B cell (primary cell): ENCODE data around the gene DNAH11. TPM values are rescaled to one million over a fixed set of nuclear protein-coding genes. Genes with fewer than 3 reads are reported as not detected.

Source experiments
- ATAC-seq: fragments of 200-7000 bp; cut with Tn5 transposase; one replicate; pipeline ENCODE4 v1.10.0; 2021; ENCODE audit warnings: low read depth, mild to moderate bottlenecking, moderate number of reproducible peaks, moderate library complexity
- CTCF ChIA-PET: fragments of 350-600 bp; sonication (Branson Sonifier 250); formaldehyde crosslinking; loops from one replicate; lab custom pipeline; 2021; ENCODE audit warnings: antibody characterized with exemption, inconsistent platforms; lab: Charles Lee
- POLR2A ChIA-PET: fragments of 350-600 bp; sonication (Branson Sonifier 250); formaldehyde crosslinking; loops from one replicate; lab custom pipeline; 2021; ENCODE audit warnings: antibody characterized with exemption; lab: Charles Lee
- DNase-seq: peaks from one replicate; pipeline ENCODE4 v3.0.0; 2013
- H2AFZ ChIP-seq: 2 replicates; pipeline ENCODE4 v1.6.1; 2012; ENCODE audit warnings: mild to moderate bottlenecking, low read depth, low read length; ENCODE audit not compliant: insufficient read depth, poor library complexity, severe bottlenecking
- H3K27ac ChIP-seq, 2 donors: 1 replicate in 1 of 2; 2 replicates in 1 of 2; pipeline ENCODE4 v1.5.1; 2012 to 2013; ENCODE audit warnings: low read length in 2 of 2, mild to moderate bottlenecking in 2 of 2, moderate library complexity in 1 of 2
- H3K27me3 ChIP-seq, 4 experiments: fragments of 200-600 bp in 1 of 4; sonication (generic) in 1 of 4; replicated peaks in 1 of 4; 1 replicate in 2 of 4; 2 replicates in 2 of 4; pipeline versions ENCODE4 v1.6.1 to v1.7.0; 2013 to 2016; ENCODE audit warnings: low read length in 3 of 4, mild to moderate bottlenecking in 2 of 4, mixed read lengths in 1 of 4, moderate library complexity in 1 of 4; ENCODE audit not compliant: insufficient read depth in 4 of 4, control insufficient read depth in 3 of 4; ENCODE audit errors: control extremely low read depth in 1 of 4
- H3K36me3 ChIP-seq, 2 experiments: replicated peaks in 1 of 2; 1 replicate in 1 of 2; 2 replicates in 1 of 2; pipeline versions ENCODE4 v1.6.1 to v1.7.1; 2013; ENCODE audit warnings: low read length in 1 of 2; ENCODE audit not compliant: insufficient read depth in 2 of 2, control insufficient read depth in 1 of 2; ENCODE audit errors: control extremely low read depth in 1 of 2, extremely low read depth in 1 of 2
- H3K4me1 ChIP-seq, 2 donors: fragments of 200-600 bp in 1 of 2; sonication (generic) in 1 of 2; 1 replicate in 1 of 2; 2 replicates in 1 of 2; pipeline versions ENCODE4 v1.5.1 to v1.6.1; 2013 to 2017; ENCODE audit warnings: low read length in 2 of 2; ENCODE audit not compliant: control insufficient read depth in 2 of 2, insufficient read depth in 2 of 2
- H3K4me2 ChIP-seq: replicated peaks from 2 replicates; pipeline ENCODE3; 2012; ENCODE audit warnings: mild to moderate bottlenecking, low read depth, low read length; ENCODE audit not compliant: poor library complexity, severe bottlenecking
- H3K4me3 ChIP-seq, 5 experiments: fragments of 200-600 bp in 1 of 5; sonication (generic) in 1 of 5; 1 replicate in 3 of 5; 2 replicates in 2 of 5; pipeline versions ENCODE4 v1.5.1 to v1.7.0; 2011 to 2016; ENCODE audit warnings: low read length in 4 of 5, mild to moderate bottlenecking in 4 of 5, low read depth in 2 of 5, control low read depth in 1 of 5, moderate library complexity in 1 of 5; ENCODE audit not compliant: insufficient read depth in 1 of 5; ENCODE audit errors: control extremely low read depth in 1 of 5, extremely low read depth in 1 of 5
- H3K79me2 ChIP-seq: fragments of 200-600 bp; sonication (generic); one replicate; pipeline ENCODE4 v1.6.0; 2016; ENCODE audit warnings: low read length; ENCODE audit not compliant: control insufficient read depth, insufficient read depth
- H3K9ac ChIP-seq: fragments of 200-600 bp; sonication (generic); 2 replicates; pipeline ENCODE4 v1.6.1; 2017; ENCODE audit warnings: mild to moderate bottlenecking, low read length, moderate library complexity
- H3K9me3 ChIP-seq, 3 donors: one replicate each; pipeline versions ENCODE4 v1.6.1 to v1.7.1; 2013; ENCODE audit warnings: low read length in 2 of 3; ENCODE audit not compliant: control insufficient read depth in 2 of 3, insufficient read depth in 1 of 3; ENCODE audit errors: control extremely low read depth in 1 of 3
- H4K20me1 ChIP-seq: 2 replicates; pipeline ENCODE4 v1.6.0; 2012; ENCODE audit warnings: mild to moderate bottlenecking, low read length; ENCODE audit not compliant: insufficient read depth, control insufficient read depth, poor library complexity, severe bottlenecking
- H3K27ac Mint-ChIP-seq: one replicate; pipeline ENCODE4 v1.8.0; 2021; ENCODE audit warnings: mixed read lengths
- H3K27me3 Mint-ChIP-seq: one replicate; pipeline ENCODE4 v1.8.0; 2021; ENCODE audit warnings: mixed read lengths
- H3K4me1 Mint-ChIP-seq: one replicate; pipeline ENCODE4 v1.8.0; 2021; ENCODE audit warnings: mixed read lengths
- H3K4me3 Mint-ChIP-seq: one replicate; pipeline ENCODE4 v1.8.0; 2021; ENCODE audit warnings: mixed read lengths
- H3K9me3 Mint-ChIP-seq: one replicate; pipeline ENCODE4 v1.8.0; 2022; ENCODE audit warnings: mixed read lengths; ENCODE audit not compliant: insufficient read depth
- EZH2 ChIP-seq: IDR thresholded peaks from 2 replicates; pipeline ENCODE4 v1.6.1; 2012; ENCODE audit warnings: borderline replicate concordance, low read depth, mild to moderate bottlenecking, moderate library complexity, low read length; ENCODE audit not compliant: insufficient read depth, poor library complexity, severe bottlenecking
- WGBS: methylation state at CpG from one replicate; pipeline ENCODE4 v1.1.5; 2013; ENCODE audit warnings: missing lambda C conversion rate; ENCODE audit not compliant: insufficient coverage; 5-methylcytosine and 5-hydroxymethylcytosine counted together
- intact Hi-C: fragments of 100-400 bp; cut with micrococcal nuclease; formaldehyde crosslinking; loops from one replicate; pipeline ENCODE4 v1.10.0; 2022
- polyA plus RNA-seq: library from polyadenylated mRNA; depleted of rRNA; stranded (reverse); fragments of >200 nt; gene quantifications from 2 replicates; pipeline ENCODE4 v1.2.3, GENCODE V29; 2012
- total RNA-seq, 2 donors: library from RNA; stranded (reverse); fragments of 120-200 nt in 1 of 2; gene quantifications; 1 replicate in 1 of 2; 2 replicates in 1 of 2; pipeline versions ENCODE4 v1.2.3 to v1.2.4, GENCODE V29; 2013 to 2022
- TF ChIP-seq, protein P1 (sequence below): fragments of 200-600 bp; IDR thresholded peaks from one replicate; pipeline ENCODE4 v1.8.0; 2022; ENCODE audit warnings: antibody characterized with exemption, mild to moderate bottlenecking

Gene DNAH11
- total and polyA plus RNA-seq, 2 donors (not counting 1 experiment from before 2014, with no cell fraction given) = not detected

DNA sequence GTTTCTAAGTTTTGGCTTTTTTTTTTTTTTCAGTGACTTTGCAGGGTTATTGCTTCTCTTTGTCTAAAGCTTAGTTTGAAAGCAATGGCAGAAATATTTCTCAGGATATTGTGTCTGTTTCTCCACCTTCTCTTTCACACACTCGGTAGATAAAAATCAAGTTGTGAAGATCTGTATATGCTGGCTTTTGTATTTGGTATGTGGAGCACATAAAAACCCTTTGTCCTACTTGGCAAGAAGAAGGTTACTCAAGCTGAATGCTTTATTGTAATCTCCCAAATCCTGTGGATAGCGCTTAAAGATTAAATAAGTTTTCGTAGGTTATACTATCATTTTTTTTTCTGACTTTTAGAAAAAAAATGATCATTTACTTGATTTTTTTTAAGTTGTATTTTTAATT is 230.5 kb downstream of the DNAH11 start:
- ChIA-PET POLR2A (no interaction called here), CTCF (interaction anchor here (0.6 kb wide), 1 partner anchor 518 kb away, joined by 3 read pairs; no protein-coding TSS in a partner anchor)
- no peaks in the 10 kb centered on the region for H3K36me3 ChIP-seq
- no peak for ATAC-seq
- H2AFZ ChIP-seq = no peak overlapping the region
- TF ChIP-seq EZH2 = no peak
- TF ChIP-seq, protein P1, sequence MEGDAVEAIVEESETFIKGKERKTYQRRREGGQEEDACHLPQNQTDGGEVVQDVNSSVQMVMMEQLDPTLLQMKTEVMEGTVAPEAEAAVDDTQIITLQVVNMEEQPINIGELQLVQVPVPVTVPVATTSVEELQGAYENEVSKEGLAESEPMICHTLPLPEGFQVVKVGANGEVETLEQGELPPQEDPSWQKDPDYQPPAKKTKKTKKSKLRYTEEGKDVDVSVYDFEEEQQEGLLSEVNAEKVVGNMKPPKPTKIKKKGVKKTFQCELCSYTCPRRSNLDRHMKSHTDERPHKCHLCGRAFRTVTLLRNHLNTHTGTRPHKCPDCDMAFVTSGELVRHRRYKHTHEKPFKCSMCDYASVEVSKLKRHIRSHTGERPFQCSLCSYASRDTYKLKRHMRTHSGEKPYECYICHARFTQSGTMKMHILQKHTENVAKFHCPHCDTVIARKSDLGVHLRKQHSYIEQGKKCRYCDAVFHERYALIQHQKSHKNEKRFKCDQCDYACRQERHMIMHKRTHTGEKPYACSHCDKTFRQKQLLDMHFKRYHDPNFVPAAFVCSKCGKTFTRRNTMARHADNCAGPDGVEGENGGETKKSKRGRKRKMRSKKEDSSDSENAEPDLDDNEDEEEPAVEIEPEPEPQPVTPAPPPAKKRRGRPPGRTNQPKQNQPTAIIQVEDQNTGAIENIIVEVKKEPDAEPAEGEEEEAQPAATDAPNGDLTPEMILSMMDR = no peak
- H3K4me3 ChIP-seq = no peak overlapping the region
- no peak overlapping the region for H3K27ac ChIP-seq
- H3K4me2 ChIP-seq = no peak overlapping the region
- H3K9me3 Mint-ChIP-seq = no peaks in the 10 kb centered on the region
- no peaks in the 10 kb centered on the region for H3K9me3 ChIP-seq
- no peak overlapping the region for H3K4me3 Mint-ChIP-seq
- H3K79me2 ChIP-seq = no peaks in the 10 kb centered on the region
- no peak overlapping the region for H3K27ac Mint-ChIP-seq
- no CpG with 5 or more reads among the region's 3 CpGs for WGBS
- H3K9ac ChIP-seq = no peak overlapping the region
- intact Hi-C loops = no loop called here
- no peak for DNase-seq
- H3K27me3 Mint-ChIP-seq = peaks cover 25% of the 10 kb centered on the region
- H4K20me1 ChIP-seq = no peaks in the 10 kb centered on the region
- H3K4me1 ChIP-seq = no peaks in the 10 kb centered on the region
- H3K27me3 ChIP-seq = no peaks in the 10 kb centered on the region
- H3K4me1 Mint-ChIP-seq = no peaks in the 10 kb centered on the region

DNA sequence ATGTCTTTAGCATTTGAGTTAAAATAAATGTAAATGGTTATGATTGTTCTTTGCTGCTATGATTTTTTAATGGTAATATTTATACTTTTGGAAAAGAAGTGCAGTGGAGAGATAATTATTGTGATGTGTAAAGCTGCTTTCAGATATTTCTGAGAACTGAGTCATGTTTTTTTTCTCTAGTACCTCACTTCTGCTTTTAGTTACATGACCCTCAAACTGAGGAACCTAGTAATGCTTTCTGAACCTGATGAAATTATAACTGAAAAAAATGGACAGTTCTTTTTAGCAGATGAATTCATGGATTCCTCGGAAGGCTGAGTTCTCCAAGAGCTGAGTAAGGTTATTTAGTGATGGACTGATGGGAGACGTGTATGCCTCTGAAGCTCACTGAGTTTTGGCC is 235.1 kb downstream of the DNAH11 start:
- WGBS = no CpG with 5 or more reads among the region's 2 CpGs
- no peaks in the 10 kb centered on the region for H3K27me3 ChIP-seq
- POLR2A ChIA-PET = no interaction called here
- H3K9me3 ChIP-seq = no peaks in the 10 kb centered on the region
- Mint-ChIP-seq H3K4me3 (no peak overlapping the region), H3K9me3 (no peaks in the 10 kb centered on the region), H3K27me3 (peaks cover 14% of the 10 kb centered on the region), H3K27ac (no peak overlapping the region), H3K4me1 (no peaks in the 10 kb centered on the region)
- intact Hi-C loops = no loop called here
- no peaks in the 10 kb centered on the region for H3K4me1 ChIP-seq
- H3K4me2 ChIP-seq = no peak overlapping the region
- no peaks in the 10 kb centered on the region for H4K20me1 ChIP-seq
- CTCF ChIA-PET = no interaction called here
- no peak overlapping the region for H2AFZ ChIP-seq
- H3K9ac ChIP-seq = no peak overlapping the region
- no peak for DNase-seq
- H3K36me3 ChIP-seq = no peaks in the 10 kb centered on the region
- H3K27ac ChIP-seq = no peak overlapping the region
- no peak for ATAC-seq
- H3K79me2 ChIP-seq = no peaks in the 10 kb centered on the region
- H3K4me3 ChIP-seq = no peak overlapping the region
- TF ChIP-seq EZH2 = no peak
- TF ChIP-seq, protein P1 = no peak
